Measurements from ENCODE around the gene NINJ2.
"Not testable (repeated sequence)": the region's sequence is repeated elsewhere in the genome, so short reads cannot be mapped to it uniquely, and the experiment has no call there.

NINJ2 gene

GRCh38 chr12:644303-644639 lies 19.0 kb downstream of the NINJ2 start:
- H3K27ac ChIP-seq: peak overlapping the region in 17 of 21 experiments; percentile 27 to 100 (median 99)
- peak overlapping the region in 1 of 7 experiments; percentile 63 for H3K4me3 ChIP-seq

- H3K27ac ChIP-seq: peak overlapping the region; percentile 86 to 100 (median 99)
- H3K4me3 ChIP-seq: peak overlapping the region; percentile 39 to 74 (median 49)
These were observed 19.6 kb downstream of the NINJ2 start for GRCh38 chr12:643475-644302.

- Histone ChIP-seq H3K27ac (peak overlapping the region; percentile 86 to 100 (median 99)), H3K4me3 (peak overlapping the region; percentile 39 to 74 (median 49))
These were observed 20.4 kb downstream of the NINJ2 start for GRCh38 chr12:642633-643474.

GRCh38 chr12:641321-641720 lies 21.9 kb downstream of the NINJ2 start:
- not testable (repeated sequence) for H3K4me3 ChIP-seq
- peak overlapping the region in 16 of 21 experiments; percentile 27 to 100 (median 77) for H3K27ac ChIP-seq

GRCh38 chr12:640773-641172 lies 22.5 kb downstream of the NINJ2 start:
- Histone ChIP-seq H3K4me3 (no peak overlapping the region), H3K27ac (peak overlapping the region in 16 of 21 experiments; percentile 27 to 100 (median 76))

GRCh38 chr12:639988-640387 lies 23.3 kb downstream of the NINJ2 start:
- Histone ChIP-seq H3K27ac (peak overlapping the region in 18 of 21 experiments; percentile 18 to 100 (median 71)), H3K4me3 (no peak overlapping the region)

GRCh38 chr12:639566-639965 lies 23.7 kb downstream of the NINJ2 start:
- H3K4me3 ChIP-seq: no peak overlapping the region
- peak overlapping the region in 18 of 21 experiments; percentile 25 to 100 (median 71) for H3K27ac ChIP-seq

GRCh38 chr12:638953-639557 lies 24.2 kb downstream of the NINJ2 start:
- Histone ChIP-seq H3K4me3 (no peak overlapping the region), H3K27ac (peak overlapping the region in 20 of 21 experiments; percentile 10 to 100 (median 70))

- Histone ChIP-seq H3K4me3 (no peak overlapping the region), H3K27ac (peak overlapping the region in 15 of 21 experiments; percentile 19 to 100 (median 75))
These were observed 26.6 kb downstream of the NINJ2 start for GRCh38 chr12:636632-637031.

GRCh38 chr12:633731-634130 lies 29.5 kb downstream of the NINJ2 start:
- Histone ChIP-seq H3K27ac (peak overlapping the region in 17 of 21 experiments; percentile 36 to 89 (median 79)), H3K4me3 (no peak overlapping the region)

GRCh38 chr12:632102-632696 lies 31.0 kb downstream of the NINJ2 start:
- Histone ChIP-seq H3K27ac (peak overlapping the region in 20 of 21 experiments; percentile 36 to 89 (median 78)), H3K4me3 (no peak overlapping the region)

- Histone ChIP-seq H3K4me3 (peak overlapping the region in 5 of 7 experiments; percentile 8 to 37 (median 26)), H3K27ac (peak overlapping the region in 18 of 21 experiments; percentile 68 to 89 (median 82))
These were observed 32.3 kb downstream of the NINJ2 start for GRCh38 chr12:630656-631632.

GRCh38 chr12:628742-629078 lies 34.5 kb downstream of the NINJ2 start:
- not testable (repeated sequence) for H3K4me3 ChIP-seq, H3K27ac ChIP-seq

- H3K27ac ChIP-seq: peak overlapping the region in 4 of 21 experiments; percentile 6 to 46 (median 22)
- H3K4me3 ChIP-seq: no peak overlapping the region
These were observed 35.1 kb downstream of the NINJ2 start for GRCh38 chr12:627863-628741.

GRCh38 chr12:627285-627684 lies 36.0 kb downstream of the NINJ2 start:
- Histone ChIP-seq H3K27ac (peak overlapping the region in 1 of 21 experiments; percentile 46), H3K4me3 (no peak overlapping the region)

- Histone ChIP-seq H3K27ac (no peak overlapping the region), H3K4me3 (no peak overlapping the region)
These were observed 37.2 kb downstream of the NINJ2 start for GRCh38 chr12:625998-626397.

GRCh38 chr12:623865-624372 lies 39.3 kb downstream of the NINJ2 start:
- Histone ChIP-seq H3K27ac (peak overlapping the region in 8 of 21 experiments; percentile 2 to 70 (median 41)), H3K4me3 (no peak overlapping the region)

Measured in skin epidermis (tissue), 12 donors.